Measurements from ENCODE around the gene SPSB3.

DNA sequence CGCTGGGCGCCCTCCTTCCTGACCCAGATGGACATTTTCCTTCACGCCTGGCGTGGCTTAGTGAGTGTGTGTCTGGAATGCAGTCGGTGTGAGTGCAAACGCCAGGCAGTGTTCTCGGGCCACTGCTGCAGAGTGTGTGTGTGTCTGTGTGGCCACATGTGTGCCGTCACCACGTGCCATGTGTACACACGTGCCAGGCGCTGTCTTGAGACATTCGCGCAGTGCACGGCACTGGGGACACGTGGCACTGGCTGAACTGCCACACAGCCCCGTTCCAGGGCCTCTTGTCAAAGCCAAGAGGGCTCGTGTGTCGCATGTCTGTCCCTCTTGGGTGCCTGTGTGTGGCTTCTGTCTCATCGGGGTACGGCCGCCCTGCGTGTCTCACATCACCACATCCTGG, 47.6 kb downstream of the SPSB3 start:
- TF ChIP-seq, protein P1, sequence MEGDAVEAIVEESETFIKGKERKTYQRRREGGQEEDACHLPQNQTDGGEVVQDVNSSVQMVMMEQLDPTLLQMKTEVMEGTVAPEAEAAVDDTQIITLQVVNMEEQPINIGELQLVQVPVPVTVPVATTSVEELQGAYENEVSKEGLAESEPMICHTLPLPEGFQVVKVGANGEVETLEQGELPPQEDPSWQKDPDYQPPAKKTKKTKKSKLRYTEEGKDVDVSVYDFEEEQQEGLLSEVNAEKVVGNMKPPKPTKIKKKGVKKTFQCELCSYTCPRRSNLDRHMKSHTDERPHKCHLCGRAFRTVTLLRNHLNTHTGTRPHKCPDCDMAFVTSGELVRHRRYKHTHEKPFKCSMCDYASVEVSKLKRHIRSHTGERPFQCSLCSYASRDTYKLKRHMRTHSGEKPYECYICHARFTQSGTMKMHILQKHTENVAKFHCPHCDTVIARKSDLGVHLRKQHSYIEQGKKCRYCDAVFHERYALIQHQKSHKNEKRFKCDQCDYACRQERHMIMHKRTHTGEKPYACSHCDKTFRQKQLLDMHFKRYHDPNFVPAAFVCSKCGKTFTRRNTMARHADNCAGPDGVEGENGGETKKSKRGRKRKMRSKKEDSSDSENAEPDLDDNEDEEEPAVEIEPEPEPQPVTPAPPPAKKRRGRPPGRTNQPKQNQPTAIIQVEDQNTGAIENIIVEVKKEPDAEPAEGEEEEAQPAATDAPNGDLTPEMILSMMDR (IDR thresholded peaks at IDR 0.05) = no peak
- no peak for TF ChIP-seq POLR2A (IDR thresholded peaks at IDR 0.05)

Measured in Peyer's patch (tissue), 4 donors.